AG04450 (cell line): ENCODE measurements around the gene SLC12A8. TPM values are rescaled to one million over a fixed set of nuclear protein-coding genes. Genes with fewer than 3 reads are reported as not detected.

ENCODE experiments used
- CTCF ChIA-PET: fragments of 300-600, 350-600 bp; formaldehyde crosslinking; extraction: SDS; loops from one replicate; lab custom pipeline; 2022; ENCODE audit warnings: antibody characterized with exemption, inconsistent platforms; lab: Charles Lee
- POLR2A ChIA-PET: fragments of 350-600 bp; formaldehyde crosslinking; extraction: SDS; loops from one replicate; lab custom pipeline; 2021; ENCODE audit warnings: antibody characterized with exemption, inconsistent platforms; lab: Yijun Ruan, JAX
- DNase-seq: peaks from one replicate; pipeline ENCODE4 v3.0.0-alpha.2; 2011; ENCODE audit warnings: low read depth, low spot score
- H3K27ac ChIP-seq: one replicate; pipeline ENCODE4 v1.5.1; 2012; ENCODE audit warnings: low read depth, low read length, control low read depth
- H3K27me3 ChIP-seq: one replicate; pipeline ENCODE4 v1.6.0; 2012; ENCODE audit warnings: low read length; ENCODE audit not compliant: control insufficient read depth, insufficient read depth
- H3K4me3 ChIP-seq: 2 replicates; pipeline ENCODE4 v1.5.1; 2011; ENCODE audit warnings: mild to moderate bottlenecking, low read depth, low read length, control low read depth
- H3K9me3 ChIP-seq: 2 replicates; pipeline ENCODE4 v1.5.1; 2012; ENCODE audit warnings: low read length; ENCODE audit not compliant: control insufficient read depth, insufficient read depth
- CTCF ChIP-seq: IDR thresholded peaks from 2 replicates; pipeline ENCODE4 v1.5.1; 2011; ENCODE audit warnings: low read depth, low read length, control low read depth, inconsistent platforms
- polyA plus RNA-seq: library from polyadenylated mRNA; depleted of rRNA; stranded (reverse); fragments of >200 nt; gene quantifications from 2 replicates; pipeline ENCODE4 v1.2.3, GENCODE V29; 2011

The SLC12A8 gene
- polyA plus RNA-seq, 1 experiment, result 15.3 TPM

GRCh38 chr3:125105116-125105515, 107.4 kb downstream of the SLC12A8 start:
- POLR2A ChIA-PET, result no interaction called here
- CTCF ChIA-PET, result no interaction called here
- DNase-seq, result no peak
- no peak for TF ChIP-seq CTCF
- Histone ChIP-seq H3K27me3 (no peaks in the 10 kb centered on the region), H3K9me3 (no peaks in the 10 kb centered on the region), H3K27ac (no peak overlapping the region), H3K4me3 (no peak overlapping the region)

GRCh38 chr3:125104639-125105038, 107.9 kb downstream of the SLC12A8 start:
- TF ChIP-seq CTCF, result no peak
- Histone ChIP-seq H3K9me3 (no peaks in the 10 kb centered on the region), H3K4me3 (no peak overlapping the region), H3K27me3 (no peaks in the 10 kb centered on the region), H3K27ac (no peak overlapping the region)
- DNase-seq, result no peak
- ChIA-PET POLR2A (no interaction called here), CTCF (no interaction called here)

- no peak for DNase-seq
- H3K27ac ChIP-seq, result no peak overlapping the region
- ChIA-PET POLR2A (no interaction called here), CTCF (no interaction called here)
- H3K9me3 ChIP-seq, result no peaks in the 10 kb centered on the region
- H3K27me3 ChIP-seq, result no peaks in the 10 kb centered on the region
- no peak overlapping the region for H3K4me3 ChIP-seq
- TF ChIP-seq CTCF, result no peak
Observed at GRCh38 chr3:125103406-125103805, 109.1 kb downstream of the SLC12A8 start.

GRCh38 chr3:125102470-125102869, 110.1 kb downstream of the SLC12A8 start:
- TF ChIP-seq CTCF, result no peak
- no peak for DNase-seq
- Histone ChIP-seq H3K9me3 (no peaks in the 10 kb centered on the region), H3K4me3 (no peak overlapping the region), H3K27me3 (no peaks in the 10 kb centered on the region), H3K27ac (no peak overlapping the region)
- POLR2A ChIA-PET, result no interaction called here
- CTCF ChIA-PET, result no interaction called here

GRCh38 chr3:125098611-125099291, 113.8 kb downstream of the SLC12A8 start:
- Histone ChIP-seq H3K27me3 (no peaks in the 10 kb centered on the region), H3K4me3 (no peak overlapping the region), H3K9me3 (no peaks in the 10 kb centered on the region), H3K27ac (no peak overlapping the region)
- no peak for DNase-seq
- TF ChIP-seq CTCF, result no peak
- ChIA-PET POLR2A (interaction anchor here (0.6 kb wide), 1 partner anchor 137 kb away, joined by 3 read pairs; no protein-coding TSS in a partner anchor), CTCF (no interaction called here)
